GM21390 (cell line): ENCODE measurements around the gene TTC39A.

Source experiments
- ATAC-seq: cut with Tn5 transposase; IDR thresholded peaks from one replicate; pipeline ENCODE4 v1.9.1; 2021; ENCODE audit not compliant: unreplicated experiment

The TTC39A gene

GRCh38 chr1:51330331-51331201 is at the start of gene TTC39A:
Gene TTC39A, minus strand, starts transcription at chr1:51330562. Its CDS starts 85 bp downstream, at chr1:51330477.
- ATAC-seq = no peak

GRCh38 chr1:51378871-51379270 is 48.5 kb upstream of the TTC39A start:
- no peak for ATAC-seq

GRCh38 chr1:51373898-51374297 is 43.5 kb upstream of the TTC39A start:
- no peak for ATAC-seq

DNA sequence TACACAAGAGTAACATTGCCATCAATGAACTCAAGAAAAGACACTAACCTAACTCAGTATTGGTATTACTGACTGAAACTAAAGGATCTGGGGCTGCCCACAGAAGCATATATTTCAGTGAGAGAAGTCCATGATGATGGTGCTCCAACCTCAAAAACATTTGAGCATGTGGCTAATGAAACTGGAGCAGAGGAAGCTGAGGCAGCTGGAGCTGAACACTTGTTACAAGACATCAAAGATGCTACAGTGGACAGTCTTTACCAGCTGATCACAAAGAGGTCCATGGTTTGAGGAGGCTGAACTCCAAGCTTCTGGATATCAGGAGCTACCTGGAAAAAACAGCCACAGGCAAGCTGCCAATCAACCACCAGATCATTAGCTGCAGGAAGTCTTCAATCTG is 42.2 kb upstream of the TTC39A start:
- ATAC-seq = no peak

- ATAC-seq = no peak
Observed at GRCh38 chr1:51369171-51369570, 38.8 kb upstream of the TTC39A start.

- ATAC-seq = no peak
Observed at GRCh38 chr1:51365774-51366173, 35.4 kb upstream of the TTC39A start.

DNA sequence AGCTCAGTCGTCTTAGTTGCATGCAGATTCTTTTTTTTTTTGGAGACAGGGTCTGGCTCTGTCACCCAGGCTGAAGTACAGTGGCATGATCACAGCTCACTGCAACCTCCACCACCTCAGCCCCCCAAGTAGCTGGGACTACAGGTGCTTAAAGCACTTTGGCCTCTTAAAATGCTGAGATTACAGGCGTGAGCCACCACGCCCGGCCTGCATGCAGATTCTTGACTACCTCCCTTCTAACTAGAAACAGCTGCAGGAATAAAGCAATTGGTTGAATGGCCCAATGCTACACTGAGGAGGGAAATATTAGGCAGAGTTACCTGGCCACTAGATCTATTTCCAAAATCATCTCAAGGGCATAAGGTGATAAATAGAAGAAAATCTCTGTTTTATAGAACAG is 29.5 kb upstream of the TTC39A start:
- ATAC-seq = no peak

GRCh38 chr1:51355382-51355781 is 25.0 kb upstream of the TTC39A start:
- ATAC-seq = no peak

DNA sequence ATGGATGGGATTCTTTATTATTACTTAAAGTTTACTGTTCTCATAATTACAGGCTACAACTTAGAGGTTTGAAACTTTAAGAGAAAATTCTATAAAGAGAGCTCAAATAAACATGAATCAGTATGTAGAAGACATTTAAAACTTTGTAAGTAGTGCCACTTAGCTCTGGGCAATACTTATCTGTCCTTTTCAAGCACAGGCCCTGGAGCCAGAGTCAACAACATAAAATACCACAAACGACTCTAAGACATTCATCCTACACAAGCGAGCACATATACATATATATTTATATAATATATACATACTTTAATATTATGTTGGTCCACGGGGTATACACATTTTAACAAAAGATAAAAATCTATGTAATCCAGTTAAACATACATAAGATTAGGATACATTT is 24.1 kb upstream of the TTC39A start:
- ATAC-seq = no peak

- no peak for ATAC-seq
Observed at GRCh38 chr1:51351907-51352306, 21.5 kb upstream of the TTC39A start.

GRCh38 chr1:51349862-51350261 is 19.5 kb upstream of the TTC39A start:
- ATAC-seq = no peak

DNA sequence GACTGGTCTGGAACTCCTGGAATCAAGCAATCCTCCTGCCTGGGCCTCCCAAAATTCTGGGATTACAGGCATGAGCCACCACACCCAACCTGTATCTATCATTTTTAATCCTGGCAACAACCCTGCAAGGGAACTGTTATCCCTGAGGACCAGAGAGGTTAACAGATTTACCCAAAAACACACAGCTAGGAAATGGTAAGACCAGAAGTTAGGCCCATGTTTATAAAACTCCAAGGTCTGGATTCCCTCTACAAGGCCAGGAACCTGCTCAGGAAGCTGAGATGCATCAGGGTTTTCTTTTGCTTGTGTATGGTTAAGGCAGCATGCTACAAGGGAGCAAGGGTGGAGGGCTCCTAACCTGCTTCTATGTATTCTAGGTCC is 17.8 kb upstream of the TTC39A start:
- no peak for ATAC-seq

GRCh38 chr1:51347398-51348146 is 17.2 kb upstream of the TTC39A start:
- no peak for ATAC-seq

- no peak for ATAC-seq
Observed at GRCh38 chr1:51346086-51346942, 16.0 kb upstream of the TTC39A start.

DNA sequence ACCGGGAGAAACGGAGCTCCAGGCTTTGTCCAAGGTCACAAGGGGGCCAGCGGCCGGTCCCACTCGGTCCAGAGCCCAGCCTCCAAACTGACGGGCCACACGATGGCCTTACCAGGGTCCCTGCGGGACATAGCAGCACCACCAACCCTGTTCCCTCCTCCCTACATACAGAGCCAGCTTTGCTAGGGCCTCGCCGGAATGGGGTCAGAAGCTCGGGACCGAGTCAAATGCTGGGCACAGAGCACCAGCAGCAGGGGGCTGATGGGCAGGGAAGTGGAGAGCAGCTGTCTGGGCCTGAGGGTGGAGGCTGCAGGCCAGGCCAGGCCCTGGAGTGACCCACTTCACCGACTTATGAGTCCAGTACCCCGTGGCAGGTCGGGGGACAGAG is 14.9 kb upstream of the TTC39A start:
- ATAC-seq = no peak

DNA sequence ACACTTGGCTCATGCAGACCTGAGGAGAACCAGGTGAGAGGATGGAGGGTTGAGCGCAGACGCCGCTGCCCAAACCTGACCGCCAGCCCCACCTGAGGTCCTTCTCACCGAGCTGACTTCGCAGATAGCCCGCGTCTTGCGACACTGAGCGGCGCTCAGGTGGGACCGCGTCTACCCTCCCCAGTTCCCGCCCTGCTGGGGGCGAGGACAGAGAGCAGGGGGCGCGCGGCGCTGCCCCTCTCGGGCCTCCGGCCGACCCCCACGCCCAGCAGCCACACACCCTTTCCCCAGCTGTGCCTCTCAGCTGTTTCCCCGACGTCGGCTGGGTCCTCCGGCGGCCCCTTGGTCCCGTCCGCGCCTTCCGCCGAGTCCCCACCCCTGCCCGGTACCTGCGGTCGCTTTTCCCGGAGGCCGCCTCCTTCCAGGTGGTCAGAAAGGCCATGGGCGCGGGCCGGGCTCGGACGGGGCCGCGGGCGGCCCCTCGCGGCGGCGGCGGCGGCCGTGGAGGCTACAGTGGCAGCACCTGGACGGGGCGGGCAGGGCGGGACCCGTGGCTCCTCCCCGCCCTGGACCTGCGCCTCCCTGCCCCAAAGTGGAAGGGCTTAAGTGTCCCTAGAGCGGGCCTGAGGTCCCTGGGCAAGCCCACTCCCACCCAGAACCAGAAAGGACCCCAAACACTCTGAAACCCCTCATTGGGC is 14.4 kb upstream of the TTC39A start:
- no peak for ATAC-seq

DNA sequence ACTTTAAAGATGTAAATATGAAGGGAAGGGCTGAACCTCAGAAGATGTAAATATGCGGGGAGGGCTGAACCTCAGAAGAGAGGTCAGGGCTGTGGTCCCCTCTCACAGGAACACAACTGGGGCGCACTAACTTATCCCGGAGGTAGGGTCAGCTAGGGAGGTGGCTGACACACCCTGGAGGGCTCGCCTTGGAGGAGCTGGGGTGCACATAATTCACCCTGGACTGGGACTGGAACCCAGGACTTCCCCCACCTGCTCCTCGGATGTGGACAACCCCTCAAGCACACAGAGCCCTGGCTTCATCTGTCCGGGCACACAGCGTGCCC is 13.9 kb upstream of the TTC39A start:
- no peak for ATAC-seq

DNA sequence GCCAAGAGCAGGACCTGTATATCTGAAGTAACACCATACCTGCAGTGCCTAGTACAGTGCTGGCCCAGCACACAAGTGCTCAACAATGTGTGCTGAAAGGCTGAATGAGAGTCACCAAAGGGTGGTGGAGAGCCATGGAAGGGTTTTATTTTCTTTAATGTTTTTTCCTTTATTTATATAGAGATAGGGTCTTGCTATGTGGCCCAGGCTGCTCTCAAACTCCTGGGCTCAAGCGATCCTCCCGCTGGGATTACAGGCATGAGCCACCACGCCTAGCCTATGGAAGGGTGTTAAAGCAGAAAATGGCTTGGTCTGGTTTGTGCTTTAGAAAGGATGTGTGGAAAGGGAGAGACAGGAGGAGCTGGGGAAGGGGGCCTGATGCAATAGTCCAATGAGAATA is 13.3 kb upstream of the TTC39A start:
- ATAC-seq = no peak

DNA sequence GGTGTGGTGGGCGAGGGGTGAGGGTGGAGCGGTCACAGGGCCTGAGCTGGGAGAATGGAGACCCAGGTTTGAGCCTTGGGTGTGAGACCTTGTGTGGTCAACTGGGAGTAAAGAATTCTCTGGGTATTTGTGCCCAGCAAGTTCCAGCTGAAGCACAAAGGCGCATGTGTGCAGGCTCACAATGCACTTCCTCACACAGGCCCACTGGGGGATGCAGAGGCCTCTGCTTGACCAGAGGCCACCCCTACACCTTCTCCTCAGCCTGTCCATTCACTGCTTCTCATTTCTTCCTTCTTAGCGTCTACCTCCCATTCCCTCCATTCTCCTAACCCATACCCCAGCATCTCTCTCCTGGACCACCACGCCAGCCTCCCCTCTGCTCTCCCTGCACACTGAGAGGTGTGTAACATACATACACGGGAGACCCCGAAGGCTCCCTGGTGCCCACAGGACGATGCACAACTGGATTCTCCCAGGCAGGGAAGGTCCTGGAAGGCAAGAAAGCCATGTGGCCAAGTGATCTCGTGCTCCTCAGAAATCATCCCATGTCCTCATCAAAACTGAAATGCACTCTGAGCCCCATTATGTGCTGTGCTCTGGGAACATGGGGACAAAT is 12.3 kb upstream of the TTC39A start:
- peak; percentile 6 for ATAC-seq

GRCh38 chr1:51341876-51342496 is 11.6 kb upstream of the TTC39A start:
- ATAC-seq = peak; percentile 79
